H9 (cell line): ENCODE measurements around the gene PROM1. TPM values are rescaled to one million over a fixed set of nuclear protein-coding genes. Genes with fewer than 3 reads are reported as not detected.

Experiments
- DNase-seq: peaks from one replicate; pipeline ENCODE4 v3.0.0-alpha.2; 2017
- H2AFZ ChIP-seq: one replicate; pipeline ENCODE4 v1.6.1; 2013; ENCODE audit warnings: mild to moderate bottlenecking, low read length, control low read depth, moderate library complexity
- H2AK5ac ChIP-seq: 2 replicates; pipeline ENCODE4 v1.6.1; 2013; ENCODE audit warnings: low read length, control low read depth, mixed read lengths; ENCODE audit not compliant: insufficient read length
- H2BK120ac ChIP-seq: one replicate; pipeline ENCODE4 v1.6.1; 2013; ENCODE audit warnings: low read depth, mild to moderate bottlenecking, low read length, control low read depth, inconsistent platforms; ENCODE audit not compliant: poor library complexity, severe bottlenecking
- H2BK12ac ChIP-seq: 2 replicates; pipeline ENCODE4 v1.6.1; 2013; ENCODE audit warnings: low read length, control low read depth, mixed read lengths, low read depth; ENCODE audit not compliant: insufficient read length
- H2BK15ac ChIP-seq: 2 replicates; pipeline ENCODE4 v1.6.1; 2013; ENCODE audit warnings: low read depth, low read length, control low read depth
- H2BK20ac ChIP-seq: one replicate; pipeline ENCODE4 v1.6.1; 2013; ENCODE audit warnings: low read depth, mild to moderate bottlenecking, low read length, control low read depth, inconsistent platforms; ENCODE audit not compliant: poor library complexity, severe bottlenecking
- H2BK5ac ChIP-seq: 2 replicates; pipeline ENCODE4 v1.6.1; 2013; ENCODE audit warnings: low read length, control low read depth, mixed read lengths; ENCODE audit not compliant: insufficient read length
- H3K14ac ChIP-seq: 2 replicates; pipeline ENCODE4 v1.6.1; 2013; ENCODE audit warnings: low read length, control low read depth; ENCODE audit not compliant: insufficient read depth
- H3K18ac ChIP-seq: 2 replicates; pipeline ENCODE4 v1.6.1; 2013; ENCODE audit warnings: low read depth, mild to moderate bottlenecking, mixed read lengths, low read length, control low read depth; ENCODE audit not compliant: insufficient read length
- H3K23ac ChIP-seq: 2 replicates; pipeline ENCODE4 v1.6.1; 2013; ENCODE audit warnings: low read length, control low read depth, mixed read lengths, low read depth; ENCODE audit not compliant: insufficient read length
- H3K23me2 ChIP-seq: 2 replicates; pipeline ENCODE4 v1.6.1; 2013; ENCODE audit warnings: low read depth, mild to moderate bottlenecking, mixed read lengths, low read length, control low read depth; ENCODE audit not compliant: insufficient read length, poor library complexity, severe bottlenecking
- H3K27ac ChIP-seq: 2 replicates; pipeline ENCODE4 v1.5.1; 2013; ENCODE audit warnings: low read length, control low read depth, mixed read lengths, low read depth; ENCODE audit not compliant: insufficient read length
- H3K27me3 ChIP-seq: 2 replicates; pipeline ENCODE4 v1.6.1; 2013; ENCODE audit warnings: low read length, control low read depth, inconsistent platforms; ENCODE audit not compliant: insufficient read depth
- H3K4ac ChIP-seq: 2 replicates; pipeline ENCODE4 v1.6.1; 2013; ENCODE audit warnings: low read depth, mild to moderate bottlenecking, control low read depth, inconsistent platforms, low read length, moderate library complexity
- H3K4me1 ChIP-seq: 2 replicates; pipeline ENCODE4 v1.6.1; 2013; ENCODE audit warnings: low read length, control low read depth, inconsistent platforms; ENCODE audit not compliant: insufficient read depth
- H3K4me2 ChIP-seq: 2 replicates; pipeline ENCODE4 v1.6.1; 2013; ENCODE audit warnings: low read length, control low read depth, mixed read lengths; ENCODE audit not compliant: insufficient read length, insufficient read depth
- H3K56ac ChIP-seq: 2 replicates; pipeline ENCODE4 v1.6.1; 2013; ENCODE audit warnings: low read depth, mild to moderate bottlenecking, mixed read lengths, low read length, control low read depth; ENCODE audit not compliant: insufficient read length
- H3K79me1 ChIP-seq: 2 replicates; pipeline ENCODE4 v1.6.1; 2013; ENCODE audit warnings: low read depth, mild to moderate bottlenecking, moderate library complexity, low read length, control low read depth, inconsistent platforms; ENCODE audit not compliant: insufficient read depth, poor library complexity, severe bottlenecking
- H3K79me2 ChIP-seq: 2 replicates; pipeline ENCODE4 v1.6.1; 2013; ENCODE audit warnings: low read length, control low read depth, inconsistent platforms; ENCODE audit not compliant: insufficient read depth
- H3K9ac ChIP-seq: 2 replicates; pipeline ENCODE4 v1.6.1; 2013; ENCODE audit warnings: low read length, control low read depth, mixed read lengths; ENCODE audit not compliant: insufficient read length; ENCODE audit errors: extremely low read depth
- H3K9me3 ChIP-seq: one replicate; pipeline ENCODE4 v1.6.1; 2013; ENCODE audit warnings: low read depth, low read length, inconsistent platforms; ENCODE audit not compliant: control insufficient read depth
- H3T11ph ChIP-seq: one replicate; pipeline ENCODE4 v1.6.1; 2013; ENCODE audit warnings: mild to moderate bottlenecking, low read length, control low read depth, inconsistent platforms
- H4K20me1 ChIP-seq: one replicate; pipeline ENCODE4 v1.6.1; 2013; ENCODE audit not compliant: control insufficient read depth, insufficient read length, insufficient read depth
- H4K5ac ChIP-seq: 2 replicates; pipeline ENCODE4 v1.6.1; 2013; ENCODE audit warnings: low read depth, mild to moderate bottlenecking, mixed read lengths, low read length, control low read depth; ENCODE audit not compliant: insufficient read length
- H4K8ac ChIP-seq: replicated peaks from 2 replicates; pipeline ENCODE4 v1.6.1; 2013; ENCODE audit warnings: low read length, control low read depth, mixed read lengths, low read depth; ENCODE audit not compliant: insufficient read length
- H4K91ac ChIP-seq: 2 replicates; pipeline ENCODE4 v1.6.1; 2013; ENCODE audit warnings: low read depth, mild to moderate bottlenecking, moderate library complexity, mixed read lengths, low read length, control low read depth; ENCODE audit not compliant: insufficient read length
- H3K27ac Mint-ChIP-seq, 3 experiments: 2 replicates in 2 of 3; 3 replicates in 1 of 3; pipeline ENCODE4 v1.8.0; 2020 to 2021; ENCODE audit warnings: mixed read lengths in 3 of 3, mild to moderate bottlenecking in 1 of 3, moderate library complexity in 1 of 3
- H3K27me3 Mint-ChIP-seq: 2 replicates; pipeline ENCODE4 v1.8.0; 2021; ENCODE audit warnings: low read depth, mild to moderate bottlenecking, moderate library complexity, mixed read lengths
- H3K36me3 Mint-ChIP-seq, 3 experiments: 2 replicates in 2 of 3; 3 replicates in 1 of 3; pipeline ENCODE4 v1.8.0; 2020 to 2021; ENCODE audit warnings: low read depth in 3 of 3, mixed read lengths in 3 of 3; ENCODE audit not compliant: insufficient read depth in 1 of 3
- H3K4me1 Mint-ChIP-seq, 2 experiments: 2 replicates each; pipeline ENCODE4 v1.8.0; 2020; ENCODE audit warnings: mixed read lengths in 2 of 2
- H3K4me3 Mint-ChIP-seq, 2 experiments: 2 replicates in 1 of 2; 3 replicates in 1 of 2; pipeline ENCODE4 v1.8.0; 2020 to 2021; ENCODE audit warnings: mild to moderate bottlenecking in 2 of 2, mixed read lengths in 2 of 2, moderate library complexity in 1 of 2
- H3K9me3 Mint-ChIP-seq, 2 experiments: 2 replicates in 1 of 2; 3 replicates in 1 of 2; pipeline ENCODE4 v1.8.0; 2020; ENCODE audit warnings: mild to moderate bottlenecking in 2 of 2, mixed read lengths in 2 of 2, moderate library complexity in 1 of 2
- CTCF ChIP-seq: fragments of 200-600 bp; sonication (generic); conservative IDR thresholded peaks from 3 replicates; pipeline ENCODE4 v1.8.0; 2021; ENCODE audit warnings: antibody characterized with exemption, mild to moderate bottlenecking
- WGBS: extraction: QIAGEN DNeasy Blood & Tissue Kit; methylation state at CpG from one replicate; pipeline ENCODE4 v1.1.7; 2013; ENCODE audit warnings: missing lambda C conversion rate, low lambda C conversion rate, mixed read lengths; ENCODE audit not compliant: insufficient read length; ENCODE audit errors: extremely low coverage; 5-methylcytosine and 5-hydroxymethylcytosine counted together
- total RNA-seq: library from RNA; stranded (reverse); gene quantifications from 2 replicates; pipeline ENCODE4 v1.2.1, GENCODE V29; 2021

PROM1 gene
- total RNA-seq, 1 experiment from 2014 or later, result 98.3 TPM

DNA sequence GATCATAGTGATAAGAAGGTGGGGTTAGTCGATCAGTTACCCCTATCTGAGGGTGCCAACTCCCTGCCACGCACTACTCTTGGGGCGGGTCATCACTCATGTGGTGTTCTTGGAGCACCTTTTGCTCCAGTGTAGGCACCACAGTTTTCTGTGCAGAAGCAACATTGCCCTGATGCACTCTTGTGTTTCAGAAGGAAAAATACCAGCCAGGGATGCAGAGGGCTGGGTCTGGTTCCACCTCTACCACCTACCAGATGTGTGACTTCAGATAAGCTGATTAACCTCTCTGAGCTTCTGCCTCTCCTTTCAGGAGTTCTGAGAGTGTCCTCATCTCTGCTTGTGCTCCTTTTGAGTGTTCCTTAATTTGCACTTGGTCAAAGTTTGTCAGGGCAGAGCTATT, 29.9 kb upstream of the PROM1 start:
- H3K14ac ChIP-seq, result no peak overlapping the region

More for the DNA sequence above, 29.9 kb upstream of the PROM1 start:
- H3K23me2 ChIP-seq, result no peaks in the 10 kb centered on the region
- Mint-ChIP-seq H3K27ac (no peak overlapping the region), H3K27me3 (peaks cover 7% of the 10 kb centered on the region), H3K4me1 (no peaks in the 10 kb centered on the region), H3K36me3 (no peaks in the 10 kb centered on the region), H3K4me3 (no peak overlapping the region), H3K9me3 (no peaks in the 10 kb centered on the region)
- no peak for TF ChIP-seq CTCF
- H3K23ac ChIP-seq, result no peak overlapping the region
- WGBS, result no CpG with 5 or more reads among the region's 3 CpGs
- H2AFZ ChIP-seq, result no peak overlapping the region
- H2BK15ac ChIP-seq, result no peak overlapping the region
- H2BK12ac ChIP-seq, result no peak overlapping the region
- H4K20me1 ChIP-seq, result no peaks in the 10 kb centered on the region
- H3K27me3 ChIP-seq, result no peaks in the 10 kb centered on the region
- no peak overlapping the region for H2BK20ac ChIP-seq
- no peak overlapping the region for H3K56ac ChIP-seq
- H3K27ac ChIP-seq, result no peak overlapping the region
- no peak overlapping the region for H3K4ac ChIP-seq
- H3K9ac ChIP-seq, result no peak overlapping the region
- no peaks in the 10 kb centered on the region for H3K9me3 ChIP-seq
- H3K4me2 ChIP-seq, result no peak overlapping the region
- no peak overlapping the region for H2AK5ac ChIP-seq
- no peak overlapping the region for H2BK120ac ChIP-seq
- H4K8ac ChIP-seq, result no peak overlapping the region
- H4K5ac ChIP-seq, result no peak overlapping the region
- H3K79me2 ChIP-seq, result no peaks in the 10 kb centered on the region
- no peaks in the 10 kb centered on the region for H3K79me1 ChIP-seq
- no peak overlapping the region for H3T11ph ChIP-seq
- no peaks in the 10 kb centered on the region for H3K4me1 ChIP-seq
- no peak overlapping the region for H3K18ac ChIP-seq
- no peak overlapping the region for H2BK5ac ChIP-seq
- no peak for DNase-seq
- H4K91ac ChIP-seq, result no peak overlapping the region
